Hepatocyte (in vitro differentiated cells): ENCODE measurements around the gene TMEM175. TPM values are rescaled to one million over a fixed set of nuclear protein-coding genes. Genes with fewer than 3 reads are reported as not detected.
"Not testable (repeated sequence)": the region's sequence is repeated elsewhere in the genome, so short reads cannot be mapped to it uniquely, and the experiment has no call there.

Experiments used
- DNase-seq: peaks from one replicate; pipeline ENCODE4 v3.0.0-alpha.2; 2016; ENCODE audit warnings: low spot score
- H2AFZ ChIP-seq: fragments of 200-600 bp; sonication (generic); 2 replicates; pipeline ENCODE4 v1.6.0; 2016; ENCODE audit warnings: antibody characterized with exemption, mild to moderate bottlenecking
- H3K27ac ChIP-seq: fragments of 200-600 bp; sonication (generic); 2 replicates; pipeline ENCODE4 v1.5.1; 2016; ENCODE audit warnings: mild to moderate bottlenecking
- H3K27me3 ChIP-seq: fragments of 200-600 bp; sonication (generic); 2 replicates; pipeline ENCODE4 v1.6.1; 2016
- H3K36me3 ChIP-seq: fragments of 200-600 bp; sonication (generic); replicated peaks from 2 replicates; pipeline ENCODE4 v1.5.1; 2016; ENCODE audit warnings: low read depth; ENCODE audit not compliant: insufficient read depth
- H3K4me1 ChIP-seq: fragments of 200-600 bp; sonication (generic); 2 replicates; pipeline ENCODE4 v1.5.1; 2016; ENCODE audit warnings: mild to moderate bottlenecking, moderate library complexity; ENCODE audit not compliant: insufficient read depth
- H3K4me2 ChIP-seq: fragments of 200-600 bp; sonication (generic); 2 replicates; pipeline ENCODE4 v1.6.0; 2016
- H3K4me3 ChIP-seq: fragments of 200-600 bp; sonication (generic); 2 replicates; pipeline ENCODE4 v1.5.1; 2016; ENCODE audit warnings: mild to moderate bottlenecking
- H3K79me2 ChIP-seq: fragments of 200-600 bp; sonication (generic); 2 replicates; pipeline ENCODE4 v1.6.0; 2017; ENCODE audit warnings: mild to moderate bottlenecking
- H3K9me2 ChIP-seq: fragments of 200-600 bp; sonication (generic); replicated peaks from 2 replicates; pipeline ENCODE4 v1.6.0; 2017; ENCODE audit warnings: mild to moderate bottlenecking; ENCODE audit not compliant: insufficient read depth
- H3K9me3 ChIP-seq: fragments of 200-600 bp; sonication (generic); 2 replicates; pipeline ENCODE4 v1.5.1; 2016; ENCODE audit warnings: low read depth, mild to moderate bottlenecking
- H4K20me1 ChIP-seq: fragments of 200-600 bp; sonication (generic); 2 replicates; pipeline ENCODE4 v1.6.0; 2016; ENCODE audit warnings: mild to moderate bottlenecking; ENCODE audit not compliant: insufficient read depth, poor library complexity, severe bottlenecking
- EZH2 ChIP-seq: fragments of 200-600 bp; sonication (generic); IDR thresholded peaks from 2 replicates; pipeline ENCODE4 v1.6.1; 2016; ENCODE audit warnings: antibody characterized with exemption, mild to moderate bottlenecking, borderline replicate concordance
- EZH2phosphoT487 ChIP-seq: fragments of 200-600 bp; sonication (generic); IDR thresholded peaks from one replicate; pipeline ENCODE4 v1.6.1; 2018; ENCODE audit warnings: antibody characterized with exemption, mild to moderate bottlenecking, low read depth, moderate library complexity; ENCODE audit not compliant: unreplicated experiment, severe bottlenecking
- WGBS: methylation state at CpG from one replicate; pipeline ENCODE4 v1.1.6; 2016; ENCODE audit warnings: low lambda C conversion rate; ENCODE audit errors: missing lambda C conversion rate; 5-methylcytosine and 5-hydroxymethylcytosine counted together
- polyA plus RNA-seq: library from polyadenylated mRNA; unstranded; fragments of >200 nt; fragmentation: Nextera tagmentation; extraction: Ambion mirVana; gene quantifications from 2 replicates; pipeline ENCODE4 v1.2.1, GENCODE V29; 2016
- total RNA-seq: library from RNA; depleted of rRNA; stranded (reverse); fragments of >200 nt; gene quantifications from 2 replicates; pipeline ENCODE4 v1.2.3, GENCODE V29; 2014
- TF ChIP-seq, protein P1 (sequence below): fragments of 200-600 bp; sonication (generic); IDR thresholded peaks from 2 replicates; pipeline ENCODE4 v1.5.1; 2016; ENCODE audit warnings: antibody characterized with exemption, mild to moderate bottlenecking; ENCODE audit not compliant: poor library complexity

The TMEM175 gene
- total and polyA plus RNA-seq, 2 experiments from 2014 or later = 14.8 to 31.4 TPM

DNA sequence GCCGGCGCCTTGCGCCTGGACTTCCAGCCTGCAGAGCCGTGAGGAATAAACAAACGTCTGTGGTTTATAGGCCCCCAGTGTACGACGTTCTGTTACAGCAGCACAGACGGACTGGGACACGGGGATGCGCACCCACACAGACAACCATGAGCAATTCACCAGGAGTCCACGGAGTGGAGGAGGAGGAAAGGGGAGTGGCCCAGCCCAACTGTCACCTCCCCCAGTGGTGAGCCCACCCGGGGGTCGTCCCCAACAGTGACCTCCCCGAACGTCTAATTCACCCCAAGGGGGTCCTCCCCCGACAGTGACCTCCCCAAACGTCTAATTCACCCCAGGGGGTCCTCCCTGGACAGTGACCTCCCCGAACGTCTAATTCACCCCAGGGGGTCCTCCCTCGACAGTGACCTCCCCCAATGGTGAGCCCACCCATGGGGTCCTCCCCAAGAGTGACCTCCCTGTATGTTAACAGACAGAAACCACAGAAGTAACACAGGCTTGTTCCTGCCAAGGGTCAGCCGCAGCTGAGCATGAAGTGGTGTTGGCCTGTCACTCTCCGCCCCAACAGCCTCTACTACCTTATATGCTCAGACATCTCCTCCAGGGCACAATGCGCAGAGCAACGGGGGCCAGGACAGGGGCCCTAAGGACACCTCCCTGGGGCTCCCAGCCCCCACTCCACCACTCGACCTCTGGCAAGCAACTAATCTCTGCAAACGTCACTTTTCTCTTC is 6.3 kb upstream of the TMEM175 start:
- H2AFZ ChIP-seq = no peak overlapping the region
- no peaks in the 10 kb centered on the region for H3K9me2 ChIP-seq
- 85% methylated on average over 24 of the region's 26 CpGs for WGBS
- peaks cover 92% of the 10 kb centered on the region for H3K79me2 ChIP-seq
- no peaks in the 10 kb centered on the region for H3K27me3 ChIP-seq
- peaks cover 85% of the 10 kb centered on the region for H4K20me1 ChIP-seq
- H3K27ac ChIP-seq = no peak overlapping the region
- DNase-seq = no peak
- no peaks in the 10 kb centered on the region for H3K9me3 ChIP-seq
- TF ChIP-seq, protein P1, sequence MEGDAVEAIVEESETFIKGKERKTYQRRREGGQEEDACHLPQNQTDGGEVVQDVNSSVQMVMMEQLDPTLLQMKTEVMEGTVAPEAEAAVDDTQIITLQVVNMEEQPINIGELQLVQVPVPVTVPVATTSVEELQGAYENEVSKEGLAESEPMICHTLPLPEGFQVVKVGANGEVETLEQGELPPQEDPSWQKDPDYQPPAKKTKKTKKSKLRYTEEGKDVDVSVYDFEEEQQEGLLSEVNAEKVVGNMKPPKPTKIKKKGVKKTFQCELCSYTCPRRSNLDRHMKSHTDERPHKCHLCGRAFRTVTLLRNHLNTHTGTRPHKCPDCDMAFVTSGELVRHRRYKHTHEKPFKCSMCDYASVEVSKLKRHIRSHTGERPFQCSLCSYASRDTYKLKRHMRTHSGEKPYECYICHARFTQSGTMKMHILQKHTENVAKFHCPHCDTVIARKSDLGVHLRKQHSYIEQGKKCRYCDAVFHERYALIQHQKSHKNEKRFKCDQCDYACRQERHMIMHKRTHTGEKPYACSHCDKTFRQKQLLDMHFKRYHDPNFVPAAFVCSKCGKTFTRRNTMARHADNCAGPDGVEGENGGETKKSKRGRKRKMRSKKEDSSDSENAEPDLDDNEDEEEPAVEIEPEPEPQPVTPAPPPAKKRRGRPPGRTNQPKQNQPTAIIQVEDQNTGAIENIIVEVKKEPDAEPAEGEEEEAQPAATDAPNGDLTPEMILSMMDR = no peak
- no peak for TF ChIP-seq EZH2phosphoT487
- no peak for TF ChIP-seq EZH2
- H3K36me3 ChIP-seq = no peaks in the 10 kb centered on the region
- no peak overlapping the region for H3K4me3 ChIP-seq
- peaks cover 18% of the 10 kb centered on the region for H3K4me1 ChIP-seq
- no peak overlapping the region for H3K4me2 ChIP-seq

DNA sequence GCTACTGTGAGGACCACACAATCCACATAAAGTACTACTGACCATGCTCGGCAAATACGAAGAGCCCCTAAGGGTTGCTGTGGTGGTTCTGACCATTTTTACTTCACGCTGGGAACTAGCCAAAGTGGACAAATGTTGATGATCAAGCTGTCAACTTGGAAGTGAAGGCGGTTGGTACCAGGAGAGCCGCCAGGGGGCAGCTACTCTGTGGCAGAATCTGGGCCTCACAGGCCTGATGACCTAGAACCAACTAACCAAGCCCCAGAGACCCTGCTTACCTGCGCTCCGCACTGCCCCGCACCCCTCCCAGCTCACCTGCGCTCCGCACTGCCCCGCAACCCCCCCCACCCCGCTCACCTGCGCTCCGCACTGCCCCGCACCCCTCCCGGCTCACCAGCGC is 5.7 kb upstream of the TMEM175 start:
- Histone ChIP-seq H3K4me2 (no peak overlapping the region), H4K20me1 (peaks cover 82% of the 10 kb centered on the region), H3K27ac (no peak overlapping the region), H3K36me3 (no peaks in the 10 kb centered on the region), H3K9me3 (no peaks in the 10 kb centered on the region), H3K4me1 (peaks cover 18% of the 10 kb centered on the region), H3K9me2 (no peaks in the 10 kb centered on the region), H3K79me2 (peaks cover 92% of the 10 kb centered on the region), H3K27me3 (no peaks in the 10 kb centered on the region), H3K4me3 (no peak overlapping the region), H2AFZ (no peak overlapping the region)
- DNase-seq = peak; percentile 44
- 76% methylated on average over 6 of the region's 17 CpGs for WGBS
- TF ChIP-seq EZH2 = no peak
- TF ChIP-seq, protein P1 = peak; percentile 40

DNA sequence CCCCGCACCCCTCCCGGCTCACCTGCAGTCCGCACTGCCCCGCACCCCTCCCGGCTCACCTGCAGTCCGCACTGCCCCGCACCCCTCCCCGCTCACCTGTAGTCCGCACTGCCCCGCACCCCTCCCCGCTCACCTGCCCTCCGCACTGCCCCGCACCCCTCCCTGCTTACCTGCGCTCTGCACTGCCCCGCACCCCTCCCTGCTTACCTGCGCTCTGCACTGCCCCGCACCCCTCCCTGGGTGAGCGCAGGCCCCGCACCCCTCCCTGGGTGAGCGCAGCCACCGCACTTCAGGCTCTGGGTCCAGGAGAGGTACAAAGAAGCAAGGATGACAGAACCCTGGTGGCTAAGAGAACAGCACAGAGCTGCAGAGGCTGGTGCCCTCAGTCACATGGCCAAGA is 4.7 kb upstream of the TMEM175 start:
- not testable (repeated sequence) for DNase-seq, H2AFZ ChIP-seq, H3K27ac ChIP-seq, H3K4me3 ChIP-seq, H3K4me2 ChIP-seq, H3K27me3 ChIP-seq, H3K9me3 ChIP-seq, H3K9me2 ChIP-seq, H3K36me3 ChIP-seq
- WGBS = 100% methylated on average over 4 of the region's 21 CpGs
- H3K79me2 ChIP-seq = peaks cover 86% of the 10 kb centered on the region
- H3K4me1 ChIP-seq = peaks cover 18% of the 10 kb centered on the region
- H4K20me1 ChIP-seq = peaks cover 74% of the 10 kb centered on the region

DNA sequence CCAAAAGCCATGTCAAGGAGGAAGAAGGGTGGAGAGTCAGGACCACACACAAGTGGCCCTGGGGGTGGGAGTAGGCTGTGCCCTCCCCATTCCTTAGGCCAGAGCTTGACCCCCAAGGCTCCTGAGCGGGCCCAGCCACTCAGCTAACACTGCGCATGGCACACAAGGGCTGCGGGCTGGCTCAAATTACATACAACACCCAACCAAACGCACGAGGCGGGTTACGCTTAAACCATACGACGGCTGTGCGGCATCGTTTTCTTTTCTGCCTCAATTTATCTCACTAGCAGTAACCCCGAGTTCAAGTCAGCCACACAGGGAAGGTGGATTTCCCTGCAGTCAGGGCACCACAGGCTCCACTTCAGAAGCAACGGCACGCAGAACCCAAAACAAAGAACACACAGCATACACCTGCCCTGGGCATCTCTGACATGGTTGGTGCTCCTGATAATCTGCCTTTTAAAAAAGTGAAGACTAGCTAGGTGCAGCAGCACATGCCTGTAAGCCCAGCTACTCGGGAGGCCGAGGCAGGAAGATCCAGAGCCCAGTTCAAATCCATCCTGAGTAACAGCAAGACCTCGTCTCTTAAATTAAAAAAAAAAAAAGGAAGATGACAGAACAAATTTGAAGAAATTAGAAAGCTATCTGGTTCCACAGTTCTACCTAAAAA is 3.0 kb upstream of the TMEM175 start:
- peak overlapping the region; percentile 90 for H3K4me2 ChIP-seq
- DNase-seq = no peak
- TF ChIP-seq EZH2 (no peak), EZH2phosphoT487 (no peak)
- TF ChIP-seq, protein P1 = no peak
- H2AFZ ChIP-seq = no peak overlapping the region
- peak overlapping the region; percentile 98 for H3K27ac ChIP-seq
- H3K36me3 ChIP-seq = no peaks in the 10 kb centered on the region
- 94% methylated on average over 17 of the region's 17 CpGs for WGBS
- H3K4me1 ChIP-seq = peaks cover 24% of the 10 kb centered on the region
- no peak overlapping the region for H3K4me3 ChIP-seq
- peaks cover 82% of the 10 kb centered on the region for H3K79me2 ChIP-seq
- H4K20me1 ChIP-seq = peaks cover 57% of the 10 kb centered on the region
- no peaks in the 10 kb centered on the region for H3K27me3 ChIP-seq
- H3K9me2 ChIP-seq = no peaks in the 10 kb centered on the region
- no peaks in the 10 kb centered on the region for H3K9me3 ChIP-seq
